AG09319 (cell line): Measurements from ENCODE around the gene GABRA6.
"Not testable (repeated sequence)": the region's sequence is repeated elsewhere in the genome, so short reads cannot be mapped to it uniquely, and the experiment has no call there.

ENCODE experiments used
- DNase-seq: peaks from one replicate; pipeline ENCODE4 v3.0.0-alpha.2; 2010; ENCODE audit warnings: low read depth; ENCODE audit errors: extremely low read depth
- TF ChIP-seq, protein P1 (sequence below): IDR thresholded peaks from 2 replicates; pipeline ENCODE4 v1.5.1; 2011; ENCODE audit warnings: low read depth, mild to moderate bottlenecking, inconsistent platforms, low read length, moderate library complexity

GABRA6 gene

DNA sequence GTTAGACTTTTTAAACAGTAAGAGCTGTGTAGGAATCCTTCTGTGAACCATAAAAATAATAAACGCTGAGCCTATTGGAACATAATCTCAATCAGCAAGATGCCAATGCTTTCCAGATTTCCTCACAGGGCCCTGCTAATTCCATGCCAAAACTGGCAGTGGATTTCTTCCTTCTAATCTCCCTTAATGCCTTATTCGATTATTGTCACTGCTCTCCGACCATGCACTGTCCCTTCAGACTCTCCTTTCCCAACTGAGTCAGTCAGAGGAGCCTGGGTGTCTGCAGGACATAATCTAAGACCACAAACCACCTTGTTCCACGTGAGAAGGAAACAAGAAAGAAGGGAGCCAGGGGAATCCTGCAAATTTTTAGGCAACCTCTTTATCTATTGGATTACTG, at the start of gene GABRA6:
TSS of gene GABRA6 (plus strand) at position 261 of the 400 bp plus-strand sequence. CDS start 269 bp downstream, outside the sequence.
- TF ChIP-seq, protein P1, sequence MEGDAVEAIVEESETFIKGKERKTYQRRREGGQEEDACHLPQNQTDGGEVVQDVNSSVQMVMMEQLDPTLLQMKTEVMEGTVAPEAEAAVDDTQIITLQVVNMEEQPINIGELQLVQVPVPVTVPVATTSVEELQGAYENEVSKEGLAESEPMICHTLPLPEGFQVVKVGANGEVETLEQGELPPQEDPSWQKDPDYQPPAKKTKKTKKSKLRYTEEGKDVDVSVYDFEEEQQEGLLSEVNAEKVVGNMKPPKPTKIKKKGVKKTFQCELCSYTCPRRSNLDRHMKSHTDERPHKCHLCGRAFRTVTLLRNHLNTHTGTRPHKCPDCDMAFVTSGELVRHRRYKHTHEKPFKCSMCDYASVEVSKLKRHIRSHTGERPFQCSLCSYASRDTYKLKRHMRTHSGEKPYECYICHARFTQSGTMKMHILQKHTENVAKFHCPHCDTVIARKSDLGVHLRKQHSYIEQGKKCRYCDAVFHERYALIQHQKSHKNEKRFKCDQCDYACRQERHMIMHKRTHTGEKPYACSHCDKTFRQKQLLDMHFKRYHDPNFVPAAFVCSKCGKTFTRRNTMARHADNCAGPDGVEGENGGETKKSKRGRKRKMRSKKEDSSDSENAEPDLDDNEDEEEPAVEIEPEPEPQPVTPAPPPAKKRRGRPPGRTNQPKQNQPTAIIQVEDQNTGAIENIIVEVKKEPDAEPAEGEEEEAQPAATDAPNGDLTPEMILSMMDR: no peak
- DNase-seq: no peak

DNA sequence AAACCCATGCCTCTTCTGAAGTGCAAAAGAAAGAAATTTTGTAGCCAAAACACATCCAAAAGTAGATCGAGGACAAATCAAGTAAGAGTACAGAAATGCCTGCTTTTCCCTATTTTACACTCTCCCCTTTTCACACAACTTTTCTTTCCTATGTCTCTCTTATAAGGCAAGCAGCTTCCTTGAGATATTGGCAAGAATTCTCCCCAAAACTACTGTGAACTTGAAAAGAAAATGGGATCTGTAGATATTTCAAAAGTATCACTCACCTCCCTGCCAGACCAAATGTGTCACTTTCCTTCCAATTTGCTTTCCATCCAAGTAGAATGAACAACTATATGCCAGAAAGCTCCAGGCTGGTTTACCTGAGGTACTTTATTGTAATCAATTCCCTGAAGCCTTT, 47.9 kb upstream of the GABRA6 start:
- DNase-seq: no peak
- TF ChIP-seq, protein P1: no peak

DNA sequence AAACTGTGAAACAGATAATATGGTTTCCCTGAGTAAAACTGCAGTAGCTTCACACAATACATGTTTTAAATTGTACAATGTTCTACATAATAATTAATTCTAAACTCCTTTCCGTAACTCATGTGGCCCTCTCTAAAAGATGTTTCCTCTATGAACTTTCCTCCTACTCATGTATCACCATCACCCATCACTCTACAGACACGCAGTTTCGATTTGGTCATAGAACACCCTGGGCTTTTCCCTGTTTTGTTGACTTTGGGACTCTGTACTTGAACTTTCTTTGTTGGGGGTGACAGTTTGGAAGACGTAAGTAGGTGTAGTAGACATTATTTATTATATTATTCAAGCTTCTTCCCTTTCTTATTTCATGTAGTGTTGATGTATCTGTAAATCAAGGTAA, 44.1 kb upstream of the GABRA6 start:
- TF ChIP-seq, protein P1: no peak
- no peak for DNase-seq

DNA sequence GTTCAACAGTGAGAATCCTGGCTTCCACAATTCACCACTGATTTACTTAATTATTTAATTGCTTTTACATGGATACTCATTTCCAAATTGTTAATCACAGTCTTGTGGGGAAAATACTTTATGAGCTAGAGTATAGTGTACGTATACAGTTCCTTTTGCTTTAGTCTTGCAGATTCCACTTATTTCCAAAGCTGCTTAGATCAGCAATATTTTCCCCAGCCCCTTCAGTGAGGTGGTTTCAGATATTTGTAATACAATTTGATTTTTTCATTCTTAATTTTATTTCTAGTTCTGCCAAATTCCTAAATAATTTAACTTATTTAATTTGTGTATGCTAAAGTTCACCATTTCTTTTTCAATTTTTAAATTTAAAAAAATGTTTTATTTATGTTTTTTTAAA, 40.3 kb upstream of the GABRA6 start:
- TF ChIP-seq, protein P1: no peak
- no peak for DNase-seq

DNA sequence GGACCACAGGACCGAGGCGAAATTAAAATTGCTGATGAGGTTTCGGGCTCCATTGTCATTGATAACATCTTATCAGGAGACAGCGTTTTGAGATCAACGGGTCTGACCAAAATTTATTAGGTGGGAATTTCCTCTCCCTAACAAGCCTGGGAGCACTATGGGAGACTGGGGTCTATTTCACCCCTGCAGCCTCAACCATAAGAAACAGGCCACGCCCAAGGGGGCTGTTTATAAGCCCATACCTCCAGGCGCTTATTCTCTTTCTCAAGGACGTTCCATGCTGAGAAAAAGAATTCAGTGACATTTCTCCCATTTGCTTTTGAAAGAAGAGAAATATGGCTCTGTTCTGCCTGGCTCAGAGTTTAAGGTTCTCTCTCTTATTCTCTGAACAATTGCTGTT, 33.6 kb upstream of the GABRA6 start:
- DNase-seq: not testable (repeated sequence)

DNA sequence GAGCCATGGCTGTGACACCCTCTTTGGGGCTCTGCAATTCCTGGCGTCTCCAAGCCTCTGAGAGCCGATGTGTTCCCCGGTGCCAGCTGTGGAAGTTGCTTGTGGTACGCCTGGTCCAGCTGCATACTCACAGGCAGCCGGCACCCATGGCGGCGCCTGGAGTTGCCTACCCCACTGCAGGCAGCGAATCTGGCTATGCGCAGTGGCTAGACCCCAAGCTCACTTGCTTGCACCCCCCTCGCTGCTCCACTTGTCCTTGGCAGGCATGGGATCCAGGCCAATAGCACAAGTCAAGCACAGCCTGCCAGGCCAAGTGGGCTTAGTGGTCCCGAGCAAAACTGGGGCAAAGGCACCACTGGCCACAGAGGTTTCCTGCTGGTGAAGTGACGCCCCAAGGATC, 24.7 kb upstream of the GABRA6 start:
- DNase-seq: no peak
- TF ChIP-seq, protein P1: no peak

DNA sequence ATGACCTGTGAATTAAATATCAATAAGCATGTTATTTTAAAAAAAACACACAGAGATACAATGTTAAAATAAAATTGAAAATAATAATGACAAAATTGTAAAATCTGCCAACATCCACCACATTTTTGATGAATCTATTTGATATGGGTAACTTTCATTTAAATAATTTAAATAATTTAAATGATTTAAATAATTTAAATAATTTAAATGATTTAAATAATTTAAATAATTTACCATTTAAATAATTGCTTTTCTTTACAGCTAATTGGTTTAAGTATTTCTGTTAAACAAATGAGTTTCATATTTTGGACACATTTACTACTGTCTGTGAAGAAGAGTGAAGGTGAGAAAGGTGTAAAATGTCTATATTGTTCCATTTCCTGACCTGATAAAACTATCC, 22.1 kb upstream of the GABRA6 start:
- no peak for DNase-seq
- TF ChIP-seq, protein P1: no peak

DNA sequence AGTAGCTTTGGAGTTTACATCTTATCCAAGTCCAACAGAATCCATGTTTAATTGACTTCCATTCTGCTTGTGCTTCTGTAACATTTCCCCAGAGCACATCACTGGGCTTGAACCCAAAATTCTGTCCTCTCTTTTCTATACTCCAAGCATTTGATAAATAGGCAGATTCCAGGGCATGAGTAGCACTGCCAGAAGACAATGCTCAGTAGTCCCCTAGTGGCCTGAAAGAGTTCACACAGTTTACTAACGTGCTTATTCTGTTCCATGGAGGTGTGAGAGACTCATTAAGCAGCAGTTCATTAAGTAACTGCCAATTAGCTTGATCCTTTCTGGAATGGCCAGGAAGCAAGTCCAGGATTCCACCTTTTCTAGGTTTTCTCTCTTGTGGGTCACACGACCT, 9.4 kb upstream of the GABRA6 start:
- no peak for DNase-seq
- TF ChIP-seq, protein P1: no peak
